K562 (cell line): ENCODE measurements around the gene ALDH7A1. TPM values are rescaled to one million over a fixed set of nuclear protein-coding genes. Genes with fewer than 3 reads are reported as not detected.
A peak's percentile ranks its signal among the peaks of the same experiment; 100 is the strongest.

ENCODE experiments used
- EZH2 ChIP-seq: IDR thresholded peaks from 2 replicates; pipeline ENCODE4 v1.6.1; 2012; ENCODE audit warnings: low read depth, mild to moderate bottlenecking, inconsistent platforms, low read length, borderline replicate concordance
- KAT8 ChIP-seq: fragments of 450-650 bp; IDR thresholded peaks from 2 replicates; pipeline ENCODE4 v1.6.1; 2016; ENCODE audit warnings: low read depth, mild to moderate bottlenecking
- KLF10 ChIP-seq: fragments of 250-450 bp; sonication (Bioruptor Pico); IDR thresholded peaks from 2 replicates; pipeline ENCODE4 v1.6.1; 2021; ENCODE audit warnings: matching md5 sums
- L3MBTL2 ChIP-seq: fragments of 450-650 bp; IDR thresholded peaks from 2 replicates; pipeline ENCODE4 v1.6.1; 2016; ENCODE audit warnings: mild to moderate bottlenecking, moderate library complexity
- MYC ChIP-seq, 2 experiments: fragments of 250-450 bp in 1 of 2; sonication (Bioruptor Pico) in 1 of 2; IDR thresholded peaks; 2 replicates each; pipeline versions ENCODE4 v1.5.1 to v1.6.1; 2012 to 2021; ENCODE audit warnings: low read depth in 2 of 2, borderline replicate concordance in 1 of 2, improper control_type of control experiment in 1 of 2, low read length in 1 of 2, mild to moderate bottlenecking in 1 of 2, moderate library complexity in 1 of 2
- NCOA2 ChIP-seq, 2 experiments: fragments of 450-650 bp; IDR thresholded peaks; 2 replicates each; pipeline ENCODE4 v1.6.1; 2018; ENCODE audit warnings: mild to moderate bottlenecking in 2 of 2, moderate library complexity in 1 of 2; ENCODE audit not compliant: partially characterized antibody in 2 of 2
- PPARD ChIP-seq: fragments of 250-450 bp; sonication (Bioruptor Pico); IDR thresholded peaks from 2 replicates; pipeline ENCODE4 v1.8.0; 2022; ENCODE audit warnings: inconsistent platforms, mild to moderate bottlenecking, moderate library complexity
- RBM14 ChIP-seq: fragments of 200-400 bp; formaldehyde crosslinking; IDR thresholded peaks from 2 replicates; pipeline ENCODE4 v1.6.1; 2018; ENCODE audit warnings: low read depth, mild to moderate bottlenecking, low read length, moderate library complexity, borderline replicate concordance; ENCODE audit not compliant: insufficient read depth
- SIN3A ChIP-seq, 2 experiments: fragments of 150-350 bp in 1 of 2; IDR thresholded peaks; 2 replicates each; pipeline ENCODE4 v1.6.1; 2011 to 2016; ENCODE audit warnings: borderline replicate concordance in 2 of 2, low read depth in 2 of 2, low read length in 2 of 2, mild to moderate bottlenecking in 2 of 2, moderate library complexity in 2 of 2; ENCODE audit not compliant: control insufficient read depth in 1 of 2
- SMAD1 ChIP-seq: fragments of 150-350 bp; IDR thresholded peaks from 2 replicates; pipeline ENCODE4 v1.6.1; 2014; ENCODE audit warnings: low read length, low read depth; ENCODE audit not compliant: partially characterized antibody
- TCF7L2 ChIP-seq: fragments of 150-350 bp; IDR thresholded peaks from 2 replicates; pipeline ENCODE4 v1.6.1; 2016; ENCODE audit warnings: low read depth, mild to moderate bottlenecking, low read length, moderate library complexity
- TSHZ1 ChIP-seq: fragments of 250-450 bp; sonication (Bioruptor Pico); IDR thresholded peaks from 2 replicates; pipeline ENCODE4 v1.4.0; 2020; ENCODE audit warnings: mild to moderate bottlenecking, moderate library complexity
- U2AF2 ChIP-seq: fragments of 200-400 bp; formaldehyde crosslinking; optimal IDR thresholded peaks from 2 replicates; pipeline ENCODE3; 2017; ENCODE audit warnings: low read depth, mild to moderate bottlenecking, low read length
- UBTF ChIP-seq, 2 experiments: IDR thresholded peaks; 2 replicates each; pipeline ENCODE4 v1.6.1; 2012; ENCODE audit warnings: improper control_type of control experiment in 2 of 2, low read depth in 2 of 2, low read length in 2 of 2, borderline replicate concordance in 1 of 2
- USF2 ChIP-seq: sonication (generic); formaldehyde crosslinking; IDR thresholded peaks from 2 replicates; pipeline ENCODE4 v1.5.0; 2020; ENCODE audit warnings: missing genetic modification reagents
- ZNF133 ChIP-seq: fragments of 250-450 bp; sonication (Bioruptor Pico); IDR thresholded peaks from 2 replicates; pipeline ENCODE4 v1.4.0; 2020; ENCODE audit warnings: mild to moderate bottlenecking
- ZNF41 ChIP-seq: fragments of 250-450 bp; sonication (Bioruptor Pico); conservative IDR thresholded peaks from 2 replicates; pipeline ENCODE4 v1.4.0; 2020; ENCODE audit warnings: mild to moderate bottlenecking
- ZNF707 ChIP-seq: fragments of 250-450 bp; sonication (Bioruptor Pico); conservative IDR thresholded peaks from 2 replicates; pipeline ENCODE4 v1.8.0; 2022; ENCODE audit warnings: inconsistent platforms, mild to moderate bottlenecking, moderate library complexity
- ZNF766 ChIP-seq: fragments of 200-800 bp; sonication (Bioruptor generic); conservative IDR thresholded peaks from 2 replicates; pipeline ENCODE4 v1.6.1; 2016; ENCODE audit warnings: missing genetic modification characterization, missing compliant biosample characterization
- polyA plus RNA-seq, 8 experiments: library from polyadenylated mRNA; depleted of rRNA in 4 of 8; stranded (reverse) in 5 of 8; unstranded in 3 of 8; fragments of >200 nt; fragmentation: Nextera tagmentation in 2 of 8; fragmentation: Illumina TruSeq in 1 of 8; extraction: Ambion mirVana in 2 of 8; extraction: Trizol in 1 of 8; gene quantifications; 2 replicates each; pipeline versions ENCODE4 v1.2.1 to v1.2.3, GENCODE V29; 2011 to 2014; ENCODE audit warnings: inconsistent platforms in 1 of 8, missing spikeins in 1 of 8
- total RNA-seq, 7 experiments: library from RNA; depleted of rRNA in 6 of 7; stranded (reverse); fragments of >200 nt in 6 of 7; fragmentation: Illumina TruSeq in 2 of 7; extraction: Trizol in 2 of 7; gene quantifications; 2 replicates each; pipeline versions ENCODE4 v1.2.1 to v1.2.3, GENCODE V29; 2011 to 2021; ENCODE audit warnings: low replicate concordance in 1 of 7
- TF ChIP-seq, protein P1 (sequence below): fragments of 250-450 bp; sonication (Bioruptor Pico); IDR thresholded peaks from 2 replicates; pipeline ENCODE4 v1.8.0; 2021; ENCODE audit warnings: borderline replicate concordance, mild to moderate bottlenecking, moderate library complexity; ENCODE audit not compliant: poor library complexity, severe bottlenecking

ALDH7A1 gene
- total and polyA plus RNA-seq, 9 of the 15 experiments (the other 6 are each of a cell fraction or from before 2014, with no cell fraction given): 0.04 to 0.49 TPM; not detected in 7

DNA sequence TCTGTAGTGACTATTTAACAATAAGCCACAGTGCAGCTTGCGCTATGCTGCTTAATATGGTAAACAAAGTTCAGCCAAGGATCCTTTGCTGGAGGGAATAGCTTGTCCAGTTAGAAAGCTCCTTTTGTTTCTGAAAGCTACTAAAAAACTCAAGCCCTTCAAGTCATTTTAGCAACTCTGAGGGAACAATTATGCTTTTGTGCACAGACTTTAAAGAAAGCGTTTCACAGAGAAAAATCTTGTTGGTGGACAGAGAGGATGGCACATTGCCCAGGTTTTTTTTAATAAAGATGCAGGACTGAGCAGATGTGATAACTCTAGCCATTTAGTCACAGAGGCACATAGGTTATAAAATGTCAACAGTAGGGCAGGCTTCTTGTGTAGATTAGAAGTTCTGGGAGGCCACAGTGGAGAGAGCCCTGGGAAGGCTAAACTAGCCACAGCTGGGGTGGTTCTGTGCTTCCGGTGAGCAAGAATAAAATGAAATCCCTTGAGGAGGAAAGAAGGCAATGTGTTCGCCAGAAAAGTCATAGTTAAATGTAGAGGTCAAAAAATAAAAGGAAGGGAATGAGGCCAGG, 63.4 kb downstream of the ALDH7A1 start (continued):
- no peak for TF ChIP-seq TSHZ1 (CRISPR knock-in tag)
- no peak for TF ChIP-seq PPARD (CRISPR knock-in tag)
- no peak for TF ChIP-seq RBM14
- no peak for TF ChIP-seq NCOA2 (IDR thresholded peaks at IDR 0.05; ENCODE audit: partially characterized antibody in 2 of 2)
- no peak for TF ChIP-seq U2AF2
- TF ChIP-seq ZNF133 (CRISPR knock-in tag): no peak
- no peak for TF ChIP-seq KLF10
- no peak for TF ChIP-seq MYC (IDR thresholded peaks at IDR 0.05; ENCODE audit: low read depth, low read length)
- no peak for TF ChIP-seq MYC (CRISPR knock-in tag; IDR thresholded peaks at IDR 0.05; ENCODE audit: borderline replicate concordance, low read depth)
- peak; percentile 67 for TF ChIP-seq SMAD1
- TF ChIP-seq, protein P1, sequence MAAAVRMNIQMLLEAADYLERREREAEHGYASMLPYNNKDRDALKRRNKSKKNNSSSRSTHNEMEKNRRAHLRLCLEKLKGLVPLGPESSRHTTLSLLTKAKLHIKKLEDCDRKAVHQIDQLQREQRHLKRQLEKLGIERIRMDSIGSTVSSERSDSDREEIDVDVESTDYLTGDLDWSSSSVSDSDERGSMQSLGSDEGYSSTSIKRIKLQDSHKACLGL: no peak
- TF ChIP-seq EZH2: no peak
- TF ChIP-seq ZNF41 (CRISPR knock-in tag): no peak
- no peak for TF ChIP-seq ZNF707 (CRISPR knock-in tag)
- no peak for TF ChIP-seq UBTF (IDR thresholded peaks at IDR 0.05; ENCODE audit: borderline replicate concordance in 1 of 2, low read depth in 2 of 2, low read length in 2 of 2)
- no peak for TF ChIP-seq L3MBTL2
- no peak for TF ChIP-seq ZNF766 (CRISPR knock-in tag)
- TF ChIP-seq SIN3A (IDR thresholded peaks at IDR 0.05; ENCODE audit: borderline replicate concordance in 2 of 2, control insufficient read depth in 1 of 2, low read depth in 2 of 2, low read length in 2 of 2): no peak
- no peak for TF ChIP-seq USF2
- TF ChIP-seq KAT8: no peak
- TF ChIP-seq TCF7L2: no peak
